ENCODE results near the gene MDK. TPM values are rescaled to one million over a fixed set of nuclear protein-coding genes. Genes with fewer than 3 reads are reported as not detected.
A peak's percentile ranks its signal among the peaks of the same experiment; 100 is the strongest.

MDK gene
- total RNA-seq, 1 donor from 2014 or later: 2.0 TPM

GRCh38 chr11:46393231-46393616 is 11.8 kb downstream of the MDK start:
- DNase-seq (ENCODE audit: low spot score): no peak
- no peak for ATAC-seq

DNA sequence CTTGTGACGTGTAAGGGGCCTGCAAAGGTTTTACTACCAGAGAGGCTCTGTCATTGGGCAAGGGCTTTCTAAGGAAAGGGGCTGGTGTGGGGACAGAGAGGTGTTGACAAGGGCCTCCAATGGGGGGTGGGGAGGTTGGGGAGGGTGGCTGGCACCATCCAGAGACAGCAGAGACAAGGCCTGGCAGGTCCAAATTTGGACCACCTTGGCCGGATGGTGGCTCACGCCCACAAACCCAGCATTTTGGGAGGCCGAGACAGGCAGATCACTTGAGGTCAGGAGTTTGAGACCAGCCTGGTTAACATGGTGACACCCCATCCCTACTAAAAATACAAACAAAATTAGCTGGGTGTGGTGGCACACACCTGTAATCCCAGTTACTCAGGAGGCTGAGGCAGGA is 12.3 kb downstream of the MDK start:
- no peak for ATAC-seq
- no peak for DNase-seq (ENCODE audit: low spot score)

DNA sequence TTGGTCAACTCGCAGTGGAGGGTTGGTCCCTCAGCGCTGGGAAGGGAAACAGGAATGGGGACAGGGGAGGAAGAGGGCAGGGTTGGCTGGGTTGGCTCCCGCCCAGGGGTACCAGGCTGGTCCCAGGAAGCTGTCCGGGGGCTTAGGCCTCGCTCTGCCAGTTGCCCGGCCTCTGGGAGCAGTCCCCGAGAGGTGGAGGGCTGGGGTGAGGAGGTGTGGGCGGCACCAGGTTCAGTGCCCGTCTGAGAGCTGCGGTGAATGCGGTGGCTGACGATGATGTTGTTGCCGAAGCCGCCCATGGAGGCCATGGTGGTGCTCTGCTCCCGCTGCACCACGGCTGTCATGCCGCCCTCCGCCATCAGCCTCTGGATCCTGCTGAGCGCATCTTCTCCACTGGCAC is 16.1 kb downstream of the MDK start:
- no peak for DNase-seq (ENCODE audit: low spot score)
- no peak for ATAC-seq

DNA sequence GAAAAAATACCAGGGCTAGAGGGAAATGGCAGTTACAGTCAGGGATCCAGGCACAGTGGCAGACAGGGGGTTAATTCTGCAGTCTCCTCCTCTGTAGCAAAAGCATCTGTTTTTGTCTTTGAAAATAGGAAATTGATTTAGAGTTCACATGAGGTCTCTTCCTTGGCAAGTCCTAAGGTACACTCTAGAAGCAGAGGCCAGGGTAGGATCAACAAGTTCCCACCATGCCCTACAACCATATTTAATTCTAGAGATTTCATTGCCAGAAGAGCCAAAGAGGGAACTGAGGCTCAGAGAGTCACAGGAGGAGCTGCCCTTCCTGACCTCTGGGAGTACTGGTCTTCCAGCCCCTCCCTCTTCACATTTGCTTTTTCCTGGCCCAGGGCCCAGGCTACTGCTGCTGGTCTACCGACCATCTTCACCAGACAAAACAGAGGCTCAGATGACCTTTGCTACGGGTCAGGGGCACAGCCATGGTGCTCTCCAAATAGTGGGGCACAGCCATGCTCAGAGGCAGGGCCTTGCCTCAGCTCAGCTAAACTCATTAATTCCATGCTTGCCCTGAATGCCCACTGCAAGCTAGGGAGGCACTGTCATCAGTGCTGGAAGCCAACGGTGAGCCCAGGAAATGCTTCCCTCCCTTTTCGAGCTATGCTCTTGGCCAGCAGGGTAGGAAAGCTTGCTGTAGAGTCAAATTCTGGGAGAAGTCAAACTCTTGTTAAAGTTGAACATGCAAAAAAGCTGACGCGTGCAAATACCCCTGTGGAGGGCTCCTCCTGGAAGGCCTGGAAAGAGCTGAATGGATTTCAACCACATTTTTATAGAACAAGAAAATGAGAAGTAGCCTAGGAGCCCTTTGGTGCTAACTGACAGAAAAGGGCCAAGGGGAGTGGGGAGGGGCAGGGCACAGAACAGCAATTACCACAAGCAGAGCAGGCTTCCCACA is 21.8 kb downstream of the MDK start:
- no peak for DNase-seq (ENCODE audit: low spot score)
- no peak for ATAC-seq

- no peak for DNase-seq (ENCODE audit: low spot score)
- no peak for ATAC-seq
Measured at GRCh38 chr11:46404476-46405017, 23.1 kb downstream of the MDK start.

DNA sequence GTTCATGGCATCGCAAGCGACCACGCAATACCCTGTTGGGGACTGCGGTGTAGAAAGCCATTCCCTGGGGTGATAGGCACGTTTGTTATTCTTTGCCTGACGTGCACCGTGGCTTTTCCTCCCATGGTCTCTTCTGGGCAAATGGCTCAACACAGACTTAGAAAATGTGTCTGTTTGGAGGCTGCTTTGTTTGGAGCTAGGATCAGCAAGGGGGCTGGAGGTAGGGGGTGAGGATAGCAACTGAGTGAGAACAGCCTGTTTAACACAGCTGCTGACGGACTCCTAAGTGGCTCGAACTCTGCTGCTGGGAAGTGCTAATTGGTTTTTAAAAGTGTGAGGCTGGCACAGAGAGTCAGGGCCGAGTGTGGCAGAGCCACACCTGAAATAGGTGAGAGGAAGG is 26.2 kb downstream of the MDK start:
- DNase-seq (ENCODE audit: low spot score) (no peak), ATAC-seq (no peak)

DNA sequence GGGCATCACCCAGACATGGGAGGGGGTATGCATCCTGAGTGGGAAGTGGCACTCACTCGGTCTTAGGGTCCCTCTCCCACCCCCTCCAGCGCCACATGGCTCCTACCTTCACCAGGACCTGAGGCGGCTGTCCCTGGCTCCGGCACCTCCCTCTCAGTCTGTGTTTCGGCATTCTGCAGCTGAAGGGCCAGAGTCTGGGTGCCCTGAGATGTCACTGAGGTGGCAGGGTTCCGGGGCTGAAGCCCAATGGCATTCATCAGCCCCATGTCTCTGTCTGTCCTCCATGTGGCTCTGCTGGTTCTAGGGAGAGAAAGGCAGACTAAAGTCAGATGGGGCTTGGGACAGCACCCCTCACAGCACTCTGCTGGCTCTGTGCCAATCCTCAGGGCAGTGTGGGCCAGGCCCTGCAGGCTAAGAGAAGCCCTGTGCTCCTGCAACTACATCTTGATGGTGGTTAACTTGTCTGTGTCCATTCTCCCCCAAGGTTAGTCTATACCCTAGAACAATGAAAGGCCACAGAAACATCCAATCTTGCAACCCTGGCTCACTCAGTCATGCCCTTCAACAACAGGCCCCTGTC is 27.0 kb downstream of the MDK start:
- ATAC-seq (peak; percentile 14), DNase-seq (ENCODE audit: low spot score) (no peak)

DNA sequence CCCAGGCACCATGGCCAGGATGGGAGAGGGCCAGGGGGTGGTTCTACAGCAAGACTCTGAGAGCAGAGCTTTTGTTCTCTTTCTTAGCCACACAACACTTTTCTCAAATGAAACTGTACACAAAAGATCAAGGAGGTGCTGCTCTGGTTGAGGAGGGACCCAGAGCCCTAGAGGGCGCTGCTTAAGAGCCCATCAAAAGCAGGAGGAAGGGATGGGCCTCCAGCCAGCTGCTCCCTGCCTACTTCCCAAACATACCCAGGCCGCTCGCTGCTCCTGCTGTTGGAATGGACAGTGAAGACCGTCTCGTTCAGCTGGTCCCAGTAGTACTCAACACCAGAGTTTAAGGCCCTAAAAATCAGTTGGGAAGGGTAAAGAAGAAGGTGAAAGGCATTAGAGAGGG is 28.6 kb downstream of the MDK start:
- DNase-seq (ENCODE audit: low spot score) (no peak), ATAC-seq (no peak)

DNA sequence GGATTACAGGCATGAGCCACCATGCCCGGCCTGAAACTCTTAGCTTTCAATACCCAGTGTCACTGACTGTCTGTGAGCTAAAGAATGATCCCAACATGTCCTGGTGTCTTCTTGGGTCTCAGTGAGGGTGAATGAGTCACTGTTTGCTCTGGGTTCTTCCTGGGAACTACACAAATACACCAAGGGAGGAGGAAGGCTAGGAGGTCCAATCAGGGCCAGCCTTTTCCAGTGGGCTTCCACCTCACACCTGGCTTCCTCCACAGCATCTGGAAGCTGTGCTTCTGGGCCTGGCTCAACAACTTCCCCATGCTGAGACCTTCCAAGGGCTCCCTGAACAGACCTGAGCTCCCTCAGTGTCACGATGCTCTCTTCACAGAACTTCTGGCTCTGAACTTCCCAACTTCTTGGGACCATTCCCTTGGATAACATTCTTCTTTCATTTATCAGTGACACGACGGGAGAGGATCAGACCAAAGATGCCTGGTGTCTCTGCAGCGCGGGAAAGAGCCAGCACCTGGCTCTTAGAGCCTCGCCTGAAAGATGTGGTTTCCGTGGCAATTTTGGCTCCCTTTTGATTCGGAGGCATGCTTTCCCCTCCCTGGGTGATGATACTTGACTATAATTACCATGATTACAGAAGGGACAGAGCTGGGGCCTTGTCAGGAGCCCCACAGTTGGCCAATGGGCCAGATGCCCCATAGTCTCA is 32.4 kb downstream of the MDK start:
- DNase-seq (ENCODE audit: low spot score): no peak
- no peak for ATAC-seq

GRCh38 chr11:46414466-46414796 is 33.0 kb downstream of the MDK start:
- DNase-seq (ENCODE audit: low spot score) (no peak), ATAC-seq (no peak)

DNA sequence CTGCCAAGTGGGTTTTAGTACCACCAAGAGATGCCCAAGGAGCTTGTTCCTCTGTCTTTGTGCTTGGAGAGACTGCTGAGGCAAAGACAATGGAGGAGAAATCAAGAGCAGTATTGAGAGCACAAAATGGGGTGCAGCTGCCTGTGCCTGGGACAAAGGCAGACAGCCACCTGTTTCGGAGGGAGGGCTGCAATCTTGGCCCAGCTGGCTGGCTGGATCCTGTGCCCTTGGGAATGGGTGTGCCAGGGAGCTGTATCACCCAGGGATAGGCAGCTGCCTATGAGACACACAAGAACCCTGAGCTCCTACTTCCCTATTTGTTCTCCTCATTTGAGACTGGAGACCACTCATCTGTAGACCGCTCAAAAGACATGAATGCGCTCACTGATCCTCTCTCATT is 33.4 kb downstream of the MDK start:
- no peak for ATAC-seq
- no peak for DNase-seq (ENCODE audit: low spot score)

DNA sequence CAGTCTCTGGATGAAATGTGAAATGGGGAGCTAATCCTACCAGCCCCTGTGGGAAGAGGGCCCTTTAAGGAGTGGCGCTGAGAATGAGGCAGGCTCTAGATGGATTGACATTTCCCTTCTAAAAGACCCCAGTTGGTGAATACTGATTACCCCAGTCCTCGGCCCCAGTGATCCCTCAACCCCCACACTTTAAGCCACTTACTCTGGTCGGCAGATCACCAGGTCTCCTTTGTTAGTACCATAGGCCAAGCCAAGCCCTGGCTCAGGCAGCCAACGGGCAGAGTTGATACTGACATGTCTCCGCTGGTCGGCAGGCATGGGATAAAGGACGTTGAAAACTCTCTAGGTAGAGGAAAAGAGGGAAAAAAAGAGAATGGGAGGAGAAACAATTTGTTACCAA is 36.2 kb downstream of the MDK start:
- ATAC-seq (no peak), DNase-seq (ENCODE audit: low spot score) (no peak)

DNA sequence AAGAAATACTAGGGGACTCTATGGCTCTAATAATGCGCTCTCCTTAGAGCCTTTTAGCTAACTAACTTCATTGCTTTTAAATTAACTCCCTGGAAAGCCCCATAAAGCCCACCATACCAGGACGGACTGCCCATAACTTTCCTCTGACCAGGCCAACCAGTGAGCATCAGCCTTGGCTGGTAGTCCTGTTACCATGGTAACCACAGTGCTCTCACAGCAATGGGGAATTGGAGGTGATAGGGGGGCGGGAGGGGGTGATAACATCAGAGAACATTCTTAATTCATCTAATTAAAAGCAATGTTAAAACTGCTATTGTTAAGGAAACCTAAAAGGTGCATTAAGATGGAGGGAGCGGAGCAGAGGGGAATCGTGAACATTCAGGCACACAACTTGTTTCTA is 37.3 kb downstream of the MDK start:
- DNase-seq (ENCODE audit: low spot score): no peak
- no peak for ATAC-seq

DNA sequence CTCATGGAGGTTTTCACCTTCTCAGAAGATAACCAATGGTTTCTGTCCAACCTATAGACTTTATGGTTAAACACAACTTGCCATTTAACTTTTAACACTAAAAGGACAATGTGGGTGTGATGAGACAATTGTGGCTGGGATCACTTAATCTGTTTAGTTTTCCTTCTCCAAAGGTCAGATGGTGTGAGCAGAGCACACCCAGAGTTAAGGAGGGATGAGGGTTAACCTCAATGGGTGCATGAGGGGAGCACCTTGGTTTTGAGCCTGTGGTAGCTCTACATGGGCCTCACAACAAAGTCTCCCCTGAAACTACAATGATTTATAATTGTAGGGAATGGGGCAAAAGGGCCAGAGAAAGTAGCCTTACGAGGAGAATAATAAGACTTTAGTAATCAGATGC is 39.0 kb downstream of the MDK start:
- ATAC-seq: no peak
- DNase-seq (ENCODE audit: low spot score): no peak

- ATAC-seq (peak; percentile 26), DNase-seq (ENCODE audit: low spot score) (peak; percentile 43)
Measured at GRCh38 chr11:46421257-46421880, 39.9 kb downstream of the MDK start.

DNA sequence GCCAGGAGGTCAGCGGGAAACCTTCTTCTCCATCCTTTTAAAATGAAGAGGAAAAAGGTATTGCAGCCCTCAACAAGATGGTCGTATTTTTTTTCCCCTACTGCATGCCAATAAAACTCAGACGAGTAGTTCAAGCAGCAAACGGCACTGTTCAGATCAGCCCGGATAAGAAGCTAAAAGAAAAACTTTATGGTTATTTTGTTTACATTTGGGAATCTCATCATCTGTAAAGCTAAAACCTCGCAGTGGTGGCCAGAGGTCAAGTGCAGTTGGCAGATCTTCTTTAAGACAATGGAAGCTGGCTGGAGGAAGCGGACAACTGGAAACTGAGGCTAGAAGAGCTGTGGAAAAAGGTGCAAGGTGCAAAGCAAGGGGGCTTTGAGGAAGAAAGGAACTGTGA is 41.1 kb downstream of the MDK start:
- ATAC-seq (no peak), DNase-seq (ENCODE audit: low spot score) (no peak)

DNA sequence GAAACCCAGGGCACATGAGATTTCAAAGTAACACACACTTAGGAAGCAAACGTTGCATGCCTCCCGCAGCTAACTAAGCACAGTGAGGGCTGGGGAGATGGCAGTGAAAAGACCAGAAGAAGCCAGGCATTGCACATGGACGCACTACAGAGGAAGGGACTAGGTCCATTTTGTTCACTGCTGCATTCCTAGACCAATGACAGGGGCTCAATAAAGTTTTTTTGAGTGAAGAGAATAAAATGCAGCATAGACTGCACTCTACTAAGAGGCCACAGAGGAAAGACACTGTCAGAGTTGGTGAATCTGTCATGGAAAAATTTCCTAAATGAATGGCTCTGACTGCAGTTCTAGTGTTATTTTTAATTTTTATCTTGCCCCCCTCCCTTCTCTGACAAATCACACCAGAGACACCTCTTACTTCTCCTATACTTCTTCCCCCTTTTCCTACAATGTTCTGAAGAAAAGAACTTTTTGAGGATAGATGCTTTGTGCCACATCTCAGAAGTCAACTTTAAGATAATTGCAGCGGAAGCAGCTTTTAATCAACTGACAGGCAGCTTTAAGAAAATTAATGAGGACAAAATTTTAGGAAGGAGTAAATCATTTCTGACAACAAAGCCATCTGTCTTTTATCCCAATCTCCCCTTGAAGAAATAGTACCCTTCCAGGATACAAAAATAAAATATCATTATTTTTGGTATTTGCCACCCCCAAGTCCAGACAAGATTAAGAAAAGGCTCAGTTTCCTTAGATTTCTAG is 44.9 kb downstream of the MDK start:
- no peak for ATAC-seq
- DNase-seq (ENCODE audit: low spot score): no peak

DNA sequence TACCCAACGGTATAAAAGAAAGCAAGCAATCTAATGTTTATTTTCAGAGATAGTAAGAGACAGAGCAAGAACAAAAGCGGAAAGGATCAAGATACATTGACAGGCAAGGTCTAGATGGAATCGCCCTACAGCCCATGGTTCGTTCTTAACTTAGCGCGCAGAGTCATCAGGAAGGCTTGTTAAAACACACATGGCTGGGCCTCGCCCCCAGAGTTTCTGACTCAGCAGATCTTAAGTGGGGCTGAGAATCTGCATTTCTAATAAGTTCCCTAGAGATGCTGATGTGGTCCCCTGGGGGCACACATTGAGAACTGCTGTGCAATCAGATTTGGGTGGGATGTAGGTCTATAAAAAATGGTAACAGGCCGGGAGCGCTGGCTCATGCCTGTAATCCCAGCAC is 45.9 kb downstream of the MDK start:
- ATAC-seq (no peak), DNase-seq (ENCODE audit: low spot score) (no peak)

GRCh38 chr11:46429717-46430116 is 48.2 kb downstream of the MDK start:
- ATAC-seq (no peak), DNase-seq (ENCODE audit: low spot score) (no peak)

GRCh38 chr11:46431211-46431610 is 49.7 kb downstream of the MDK start:
- no peak for ATAC-seq

More at GRCh38 chr11:46431211-46431610, 49.7 kb downstream of the MDK start:
- no peak for DNase-seq (ENCODE audit: low spot score)

All from left lobe of liver (tissue), 2 donors.